HG03354 (cell line): Measurements from ENCODE around the gene PIGC.

Experiments used
- ATAC-seq: cut with Tn5 transposase; IDR thresholded peaks from one replicate; pipeline ENCODE4 v1.9.1; 2021; ENCODE audit warnings: mild to moderate bottlenecking; ENCODE audit not compliant: unreplicated experiment, poor library complexity, severe bottlenecking

Gene PIGC

GRCh38 chr1:172443666-172444453 lies at the start of gene PIGC:
PIGC (minus strand) TSS chr1:172444069; CDS start chr1:172442622, 1,447 bp downstream.
- peak; percentile 100 for ATAC-seq

DNA sequence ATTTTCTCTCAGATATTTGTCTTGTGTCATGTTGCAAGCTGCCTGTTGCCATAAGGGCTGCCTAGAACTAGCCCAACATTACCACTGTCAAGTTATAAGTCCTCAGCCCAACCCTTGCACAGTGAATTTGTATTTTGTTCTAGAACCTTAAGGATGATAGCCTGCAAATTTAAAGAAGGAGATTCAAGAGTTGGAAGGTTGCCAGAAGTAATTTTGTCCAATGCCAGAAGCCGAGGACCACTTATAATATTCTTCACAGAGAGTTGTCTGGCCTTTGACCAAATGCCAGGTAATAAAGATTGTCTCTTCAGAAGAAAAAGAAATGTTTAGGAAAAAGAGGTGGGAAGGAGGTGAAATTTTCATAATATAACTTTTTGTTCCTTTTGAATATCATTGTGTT lies 48.6 kb upstream of the PIGC start:
- ATAC-seq, result no peak

GRCh38 chr1:172489847-172490246 lies 46.0 kb upstream of the PIGC start:
- ATAC-seq, result no peak

GRCh38 chr1:172488393-172488792 lies 44.5 kb upstream of the PIGC start:
- no peak for ATAC-seq

DNA sequence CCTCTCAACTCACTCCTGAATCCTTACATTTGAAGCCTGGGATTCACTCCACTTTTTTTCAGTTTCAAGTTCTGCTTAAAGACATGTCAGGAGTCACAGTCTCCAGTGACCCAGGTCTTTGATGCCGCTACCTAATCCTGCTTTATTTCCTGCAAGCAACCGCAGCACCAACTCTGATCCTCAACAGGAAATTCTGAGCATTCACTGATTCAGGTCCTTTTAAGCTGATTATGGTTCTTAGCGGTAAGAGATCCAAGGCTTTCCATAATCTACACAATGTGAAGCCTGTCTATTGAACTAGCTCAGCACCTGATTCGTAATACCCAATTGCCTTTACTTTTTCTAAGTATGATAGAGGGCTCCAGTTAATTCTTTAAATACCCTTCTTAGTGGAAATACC lies 43.7 kb upstream of the PIGC start:
- no peak for ATAC-seq

- ATAC-seq, result no peak
These were observed 43.1 kb upstream of the PIGC start for GRCh38 chr1:172486805-172487454.

- ATAC-seq, result no peak
These were observed 41.8 kb upstream of the PIGC start for GRCh38 chr1:172485626-172486025.

DNA sequence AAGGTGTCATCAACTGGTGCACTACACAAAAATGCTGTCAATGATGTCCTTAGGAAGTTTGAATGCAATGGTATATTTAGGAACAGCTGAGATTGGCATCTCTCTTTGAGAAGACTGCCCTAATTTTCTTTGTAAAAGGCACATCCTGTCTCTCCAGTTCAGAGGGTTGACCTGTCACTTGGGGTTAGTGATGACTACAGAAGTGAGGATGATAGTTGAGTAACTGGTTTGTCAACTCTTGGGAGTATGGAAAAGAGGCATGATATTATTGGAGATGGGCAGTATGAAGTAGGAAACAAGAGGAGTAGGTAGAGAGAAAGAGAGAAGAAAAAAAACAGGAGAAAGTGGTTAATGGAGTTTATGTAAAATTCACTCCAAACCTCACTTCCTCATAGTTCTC lies 40.4 kb upstream of the PIGC start:
- no peak for ATAC-seq

DNA sequence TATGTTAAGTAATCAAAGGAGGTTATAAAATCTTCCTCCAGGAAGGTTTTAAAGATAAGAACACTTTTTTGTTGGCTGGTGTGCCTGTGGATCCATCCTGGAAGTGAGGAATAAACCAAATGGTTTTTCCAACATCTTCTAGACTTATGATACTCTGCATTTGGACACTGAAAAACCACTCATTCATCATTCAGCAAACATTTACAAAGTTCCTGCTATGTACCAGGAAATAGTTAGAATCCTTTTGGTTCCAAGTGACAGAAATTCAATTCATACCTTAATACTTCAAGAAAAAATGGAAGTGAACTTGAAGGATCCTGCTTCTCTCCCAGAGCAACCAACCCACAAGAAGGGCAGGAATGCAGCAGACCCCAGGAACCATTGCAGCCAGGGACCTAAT lies 39.6 kb upstream of the PIGC start:
- ATAC-seq, result no peak

- no peak for ATAC-seq
These were observed 38.2 kb upstream of the PIGC start for GRCh38 chr1:172482044-172482443.

GRCh38 chr1:172480431-172480830 lies 36.6 kb upstream of the PIGC start:
- ATAC-seq, result no peak

GRCh38 chr1:172478485-172478884 lies 34.6 kb upstream of the PIGC start:
- ATAC-seq, result no peak

DNA sequence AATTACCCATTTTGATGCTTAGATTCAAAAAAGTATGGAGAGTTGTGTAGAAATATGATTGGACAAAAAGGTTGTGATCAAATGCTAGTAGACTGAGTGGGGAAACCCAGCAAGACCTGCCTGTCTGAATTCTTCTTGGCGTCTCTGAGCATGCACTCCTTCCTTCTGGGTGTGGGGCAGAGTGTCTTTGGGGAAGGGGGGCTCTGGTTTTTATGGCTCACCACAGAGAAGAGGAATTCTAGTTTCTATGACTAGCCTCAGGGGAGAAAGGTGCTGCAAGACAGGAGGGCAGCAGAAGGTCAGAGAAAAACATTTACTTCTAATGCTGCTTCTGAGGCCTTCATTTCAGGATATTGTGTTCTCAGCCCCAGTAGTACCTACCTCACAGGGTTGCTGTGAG lies 33.9 kb upstream of the PIGC start:
- ATAC-seq, result no peak

- ATAC-seq, result no peak
These were observed 33.3 kb upstream of the PIGC start for GRCh38 chr1:172477216-172477615.

DNA sequence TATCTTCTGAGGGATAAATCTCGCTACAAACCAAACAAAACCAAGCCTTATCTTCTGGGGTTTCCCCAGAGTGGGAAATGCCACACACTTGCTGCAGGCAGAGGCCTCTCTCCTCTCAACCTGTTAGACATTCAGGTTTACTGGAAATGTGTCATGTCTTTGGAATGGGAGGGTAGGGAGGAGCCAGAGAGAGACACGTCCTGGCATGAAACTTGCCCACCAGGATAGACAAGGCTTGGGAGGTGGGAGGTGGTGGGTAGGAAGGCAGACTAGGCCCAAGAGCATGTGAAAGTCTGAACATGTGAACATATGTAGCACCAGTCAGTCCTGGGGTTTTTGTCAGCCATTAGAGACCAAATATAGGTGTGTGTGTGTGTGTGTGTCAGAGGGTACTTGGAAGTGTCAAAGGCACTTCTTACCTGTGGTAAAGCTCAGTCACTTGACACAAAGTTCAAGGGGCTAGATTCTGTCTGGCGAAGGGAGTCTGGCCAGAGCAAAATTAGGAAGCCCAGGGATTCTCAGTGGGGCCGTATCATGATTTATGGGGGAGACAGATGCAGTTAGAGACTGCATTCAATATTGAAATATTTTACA lies 32.4 kb upstream of the PIGC start:
- no peak for ATAC-seq

DNA sequence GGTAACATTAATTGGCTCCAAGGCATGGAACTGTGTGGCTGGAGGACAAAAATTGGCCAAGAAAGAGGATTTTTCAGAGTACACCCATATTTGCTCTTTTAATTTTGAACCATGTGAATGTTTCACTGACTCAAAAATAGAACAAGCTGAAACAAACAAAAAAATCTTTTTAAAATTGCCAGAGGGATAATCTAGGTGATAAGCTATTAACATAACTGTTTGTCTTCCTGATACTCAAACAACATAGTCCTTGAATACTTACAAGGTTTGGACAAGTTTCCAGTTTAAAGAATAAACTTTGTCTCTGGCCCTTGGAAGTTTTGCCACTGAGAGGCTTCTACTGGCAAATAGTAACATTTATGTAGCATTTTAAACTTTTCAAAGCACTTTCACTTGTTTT lies 30.0 kb upstream of the PIGC start:
- no peak for ATAC-seq

DNA sequence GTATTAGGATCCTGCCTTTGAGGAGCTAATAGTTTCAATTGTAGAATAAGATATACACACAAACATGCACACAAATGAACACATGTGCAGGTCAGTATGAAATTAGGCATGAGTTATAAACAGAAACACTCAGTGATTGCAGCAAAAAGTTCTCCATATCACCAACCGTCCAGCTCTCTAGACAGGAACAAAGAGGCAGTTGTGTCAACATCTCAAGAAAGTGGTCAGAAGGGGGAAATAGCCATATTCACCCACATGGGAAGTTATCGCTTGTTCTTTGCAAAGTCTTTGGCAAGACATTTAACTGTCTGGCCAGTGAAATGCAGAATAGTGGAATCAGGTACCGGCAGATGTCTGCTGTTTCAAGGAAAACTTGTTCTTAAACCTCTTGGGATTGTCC lies 29.4 kb upstream of the PIGC start:
- no peak for ATAC-seq

DNA sequence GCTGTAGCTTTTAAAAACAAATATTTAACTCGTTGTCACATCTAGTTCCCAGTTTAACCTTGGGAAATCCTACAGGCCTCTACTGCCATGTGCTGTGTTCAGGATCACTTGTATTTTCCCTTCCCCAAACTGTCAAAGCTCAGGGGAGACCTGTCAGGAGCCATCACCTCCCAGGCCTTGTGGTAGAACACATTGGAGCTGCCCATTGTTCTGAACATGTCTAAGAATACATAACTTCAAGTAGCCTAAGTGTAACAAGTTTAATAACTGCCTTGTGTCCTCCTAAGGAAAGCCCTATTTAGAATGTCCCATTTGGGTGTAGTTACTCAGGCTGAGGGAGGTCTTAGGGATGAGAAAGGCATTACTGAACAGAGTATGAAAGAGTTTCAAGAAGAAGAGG lies 28.6 kb upstream of the PIGC start:
- ATAC-seq, result no peak

- no peak for ATAC-seq
These were observed 27.8 kb upstream of the PIGC start for GRCh38 chr1:172471666-172472065.

DNA sequence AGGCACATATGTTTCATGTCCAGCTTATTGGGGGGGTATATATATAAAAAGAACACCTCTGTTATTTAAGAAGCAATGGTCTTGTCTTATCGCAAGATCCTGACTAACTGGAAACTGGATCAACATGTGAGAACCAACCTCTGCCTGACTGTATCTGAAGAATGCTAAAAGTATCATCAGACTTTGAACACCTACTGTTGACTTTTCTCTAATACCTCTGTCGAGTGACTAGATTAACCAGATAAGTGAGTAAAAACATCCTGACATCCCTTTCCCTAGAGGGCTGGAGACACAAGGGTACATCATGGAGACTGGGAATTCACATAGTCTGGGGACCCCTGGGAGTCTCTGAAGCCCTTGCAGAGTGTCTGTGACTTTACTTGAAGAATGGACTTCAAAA lies 26.3 kb upstream of the PIGC start:
- ATAC-seq, result no peak

DNA sequence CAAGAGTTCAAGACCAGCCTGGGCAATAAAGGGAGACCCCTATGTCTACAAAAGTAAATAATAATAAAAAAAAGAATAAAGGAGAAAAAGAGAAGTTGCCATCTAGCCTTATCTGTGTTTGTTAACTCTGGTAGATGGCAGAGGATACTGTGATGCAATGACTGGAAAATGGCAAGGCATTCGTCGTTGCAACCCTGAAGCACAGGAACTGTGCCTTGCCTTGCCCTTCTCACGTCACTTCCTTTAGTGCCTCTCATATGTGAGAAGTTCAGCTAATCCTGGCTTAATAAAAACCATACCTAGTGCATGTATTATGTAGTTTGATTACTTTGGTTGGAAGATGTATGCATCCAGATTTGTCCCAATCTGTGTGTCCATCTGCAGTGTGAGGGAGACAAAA lies 25.8 kb upstream of the PIGC start:
- ATAC-seq, result no peak
